H1 (cell line): ENCODE measurements around the gene ALDOA. TPM values are rescaled to one million over a fixed set of nuclear protein-coding genes. Genes with fewer than 3 reads are reported as not detected.

Experiments
- CTCF ChIA-PET: fragments of 300-600 bp; sonication (Branson Sonifier 250); formaldehyde crosslinking; loops from one replicate; lab custom pipeline; 2021; ENCODE audit not compliant: partially characterized antibody; lab: Charles Lee
- POLR2A ChIA-PET: fragments of 300-600 bp; sonication (Branson Sonifier 250); formaldehyde crosslinking; loops from one replicate; lab custom pipeline; 2021; ENCODE audit warnings: inconsistent platforms; ENCODE audit not compliant: partially characterized antibody; lab: Charles Lee
- DNase-seq, 2 experiments: peaks; one replicate each; pipeline versions ENCODE4 v3.0.0 to v3.0.0-alpha.2; 2010 to 2022; ENCODE audit warnings: low spot score in 2 of 2, low read depth in 1 of 2, mixed read lengths in 1 of 2
- FAIRE-seq: peaks from 2 replicates; lab custom pipeline; 2011; peaks lifted over from hg19 to GRCh38; lab: Jason Lieb, UNC
- H2AFZ ChIP-seq: 2 replicates; pipeline ENCODE4 v1.8.1; 2012; ENCODE audit warnings: low read length, inconsistent platforms
- H2AK5ac ChIP-seq: 2 replicates; pipeline ENCODE4 v1.6.1; 2013; ENCODE audit warnings: low read depth, low read length
- H2BK120ac ChIP-seq: replicated peaks from 2 replicates; pipeline ENCODE3; 2013; ENCODE audit warnings: low read depth, low read length, inconsistent platforms
- H2BK12ac ChIP-seq: 2 replicates; pipeline ENCODE4 v1.6.1; 2013; ENCODE audit warnings: low read depth, low read length
- H2BK15ac ChIP-seq: 2 replicates; pipeline ENCODE4 v1.6.1; 2013; ENCODE audit warnings: low read length
- H2BK20ac ChIP-seq: 2 replicates; pipeline ENCODE4 v1.6.1; 2013; ENCODE audit warnings: low read length
- H2BK5ac ChIP-seq: 2 replicates; pipeline ENCODE4 v1.6.1; 2013; ENCODE audit warnings: low read depth, low read length
- H3K14ac ChIP-seq: 2 replicates; pipeline ENCODE4 v1.6.1; 2013; ENCODE audit warnings: inconsistent platforms; ENCODE audit not compliant: insufficient read length
- H3K18ac ChIP-seq: 2 replicates; pipeline ENCODE4 v1.6.1; 2013; ENCODE audit warnings: low read length; ENCODE audit errors: extremely low read depth
- H3K23ac ChIP-seq: 2 replicates; pipeline ENCODE4 v1.6.1; 2013; ENCODE audit warnings: inconsistent platforms; ENCODE audit not compliant: insufficient read length
- H3K23me2 ChIP-seq: 2 replicates; pipeline ENCODE4 v1.6.1; 2013; ENCODE audit warnings: low read depth, low read length
- H3K27ac ChIP-seq: 2 replicates; pipeline ENCODE4 v1.6.1; 2011; ENCODE audit warnings: low read depth, low read length, inconsistent platforms
- H3K27me3 ChIP-seq, 4 experiments: replicated peaks in 1 of 4; 1 replicate in 1 of 4; 2 replicates in 3 of 4; pipeline versions ENCODE4 v1.6.1 to v1.8.1; 2011 to 2013; ENCODE audit warnings: low read length in 3 of 4, mild to moderate bottlenecking in 3 of 4, inconsistent platforms in 2 of 4, mixed read lengths in 2 of 4, moderate library complexity in 1 of 4; ENCODE audit not compliant: control insufficient read depth in 3 of 4, insufficient read depth in 3 of 4; ENCODE audit errors: extremely low read depth in 1 of 4
- H3K36me3 ChIP-seq, 4 experiments: 2 replicates each; pipeline versions ENCODE4 v1.6.1 to v1.8.1; 2011 to 2013; ENCODE audit warnings: mild to moderate bottlenecking in 4 of 4, low read length in 3 of 4, moderate library complexity in 2 of 4, control low read depth in 1 of 4, inconsistent platforms in 1 of 4; ENCODE audit not compliant: insufficient read depth in 4 of 4, control insufficient read depth in 2 of 4
- H3K4ac ChIP-seq: replicated peaks from 2 replicates; pipeline ENCODE3; 2013; ENCODE audit warnings: low read length, low read depth, mixed read lengths, inconsistent platforms; ENCODE audit not compliant: insufficient read length
- H3K4me1 ChIP-seq, 4 experiments: replicated peaks in 1 of 4; 1 replicate in 1 of 4; 2 replicates in 3 of 4; pipeline versions ENCODE4 v1.6.1 to v1.8.1; 2011 to 2013; ENCODE audit warnings: low read length in 3 of 4, inconsistent platforms in 2 of 4, mixed read lengths in 1 of 4; ENCODE audit not compliant: insufficient read depth in 4 of 4, control insufficient read depth in 3 of 4
- H3K4me2 ChIP-seq, 2 experiments: 2 replicates each; pipeline versions ENCODE4 v1.6.1 to v1.8.1; 2011 to 2013; ENCODE audit warnings: low read depth in 2 of 2, low read length in 2 of 2, control low read depth in 1 of 2, inconsistent platforms in 1 of 2, mild to moderate bottlenecking in 1 of 2; ENCODE audit not compliant: insufficient read depth in 1 of 2
- H3K4me3 ChIP-seq, 4 experiments: fragments of 200-600, 300-600 bp in 1 of 4; sonication (generic), shearing (Covaris generic), sonication (Bioruptor Twin) in 1 of 4; 2 replicates each; pipeline versions ENCODE4 v1.5.1 to v1.8.1; 2011 to 2016; ENCODE audit warnings: low read length in 4 of 4, low read depth in 3 of 4, control low read depth in 2 of 4, inconsistent platforms in 2 of 4, mild to moderate bottlenecking in 2 of 4, mixed read lengths in 1 of 4, moderate library complexity in 1 of 4; ENCODE audit not compliant: insufficient read depth in 2 of 4; ENCODE audit errors: extremely low read depth in 1 of 4
- H3K56ac ChIP-seq: replicated peaks from 2 replicates; pipeline ENCODE3; 2013; ENCODE audit warnings: low read depth, mild to moderate bottlenecking, mixed read lengths, low read length, inconsistent platforms; ENCODE audit not compliant: insufficient read length
- H3K79me1 ChIP-seq: 2 replicates; pipeline ENCODE4 v1.6.1; 2013; ENCODE audit warnings: low read depth, low read length, control low read depth
- H3K79me2 ChIP-seq, 2 experiments: 2 replicates each; pipeline versions ENCODE4 v1.6.1 to v1.8.1; 2012 to 2013; ENCODE audit warnings: low read length in 2 of 2, mild to moderate bottlenecking in 2 of 2, inconsistent platforms in 1 of 2; ENCODE audit not compliant: insufficient read depth in 2 of 2, control insufficient read depth in 1 of 2
- H3K9ac ChIP-seq, 4 experiments: replicated peaks in 1 of 4; 1 replicate in 1 of 4; 2 replicates in 3 of 4; pipeline versions ENCODE4 v1.6.1 to v1.8.1; 2011 to 2013; ENCODE audit warnings: low read depth in 3 of 4, low read length in 3 of 4, control low read depth in 2 of 4, mild to moderate bottlenecking in 2 of 4, moderate library complexity in 2 of 4, inconsistent platforms in 1 of 4; ENCODE audit errors: extremely low read depth in 1 of 4
- H3K9me3 ChIP-seq, 2 experiments: 2 replicates each; pipeline versions ENCODE4 v1.6.1 to v1.8.1; 2012 to 2013; ENCODE audit warnings: mild to moderate bottlenecking in 2 of 2, moderate library complexity in 2 of 2, control low read depth in 1 of 2, inconsistent platforms in 1 of 2, low read depth in 1 of 2, low read length in 1 of 2, mixed read lengths in 1 of 2; ENCODE audit not compliant: insufficient read depth in 2 of 2
- H4K20me1 ChIP-seq, 2 experiments: replicated peaks in 1 of 2; 2 replicates each; pipeline versions ENCODE3 to v1.8.1; 2011 to 2013; ENCODE audit warnings: inconsistent platforms in 2 of 2, low read length in 2 of 2, mild to moderate bottlenecking in 1 of 2; ENCODE audit not compliant: insufficient read depth in 2 of 2, control insufficient read depth in 1 of 2
- H4K5ac ChIP-seq: 2 replicates; pipeline ENCODE4 v1.6.1; 2013; ENCODE audit warnings: low read length, low read depth, mixed read lengths, inconsistent platforms; ENCODE audit not compliant: insufficient read length
- H4K8ac ChIP-seq: 2 replicates; pipeline ENCODE4 v1.8.0; 2013; ENCODE audit warnings: mild to moderate bottlenecking, moderate library complexity, low read length, inconsistent platforms; ENCODE audit not compliant: insufficient read depth; ENCODE audit errors: extremely low read depth
- H4K91ac ChIP-seq: replicated peaks from 2 replicates; pipeline ENCODE3; 2013; ENCODE audit warnings: low read length, mixed read lengths, inconsistent platforms; ENCODE audit not compliant: insufficient read length
- CEBPB ChIP-seq: IDR thresholded peaks from 2 replicates; pipeline ENCODE4 v1.6.1; 2012; ENCODE audit warnings: low read depth, low read length
- CHD2 ChIP-seq: IDR thresholded peaks from 2 replicates; pipeline ENCODE4 v1.6.1; 2012; ENCODE audit warnings: low read length, improper control_type of control experiment
- EGR1 ChIP-seq: IDR thresholded peaks from 2 replicates; pipeline ENCODE4 v1.6.1; 2011; ENCODE audit warnings: low read depth, low read length, borderline replicate concordance
- EZH2 ChIP-seq: fragments of 200-600 bp; sonication (generic); IDR thresholded peaks from 2 replicates; pipeline ENCODE4 v1.7.1; 2012; ENCODE audit warnings: low read depth, mild to moderate bottlenecking, moderate library complexity, low read length, inconsistent platforms; ENCODE audit not compliant: severe bottlenecking
- GABPA ChIP-seq: IDR thresholded peaks from 2 replicates; pipeline ENCODE4 v1.6.1; 2011; ENCODE audit warnings: mild to moderate bottlenecking, low read length, moderate library complexity, borderline replicate concordance; ENCODE audit not compliant: insufficient read depth
- HDAC6 ChIP-seq: IDR thresholded peaks from one replicate; pipeline ENCODE4 v1.7.1; 2012; ENCODE audit warnings: low read depth, mild to moderate bottlenecking, inconsistent platforms, low read length, moderate library complexity
- KDM1A ChIP-seq: fragments of 200-600, 300-600 bp; sonication (generic); IDR thresholded peaks from 2 replicates; pipeline ENCODE4 v1.7.1; 2016; ENCODE audit warnings: mild to moderate bottlenecking, low read length, borderline replicate concordance
- MAFK ChIP-seq: IDR thresholded peaks from 2 replicates; pipeline ENCODE4 v1.6.1; 2012; ENCODE audit warnings: low read depth, mild to moderate bottlenecking, improper control_type of control experiment, low read length
- MAX ChIP-seq: IDR thresholded peaks from 2 replicates; pipeline ENCODE4 v1.6.1; 2012; ENCODE audit warnings: inconsistent platforms
- PHF8 ChIP-seq: fragments of 200-600 bp; sonication (generic); conservative IDR thresholded peaks from 2 replicates; pipeline ENCODE4 v1.7.1; 2012; ENCODE audit warnings: low read depth, mild to moderate bottlenecking, inconsistent platforms, low read length, moderate library complexity
- POLR2A ChIP-seq, 2 experiments: IDR thresholded peaks; 1 replicate in 1 of 2; 2 replicates in 1 of 2; pipeline ENCODE4 v1.6.1; 2011; ENCODE audit warnings: low read depth in 2 of 2, low read length in 2 of 2, mild to moderate bottlenecking in 2 of 2; ENCODE audit errors: control extremely low read depth in 1 of 2
- RXRA ChIP-seq: IDR thresholded peaks from 2 replicates; pipeline ENCODE4 v1.6.1; 2011; ENCODE audit warnings: low read depth, mild to moderate bottlenecking, low read length, moderate library complexity; ENCODE audit not compliant: insufficient read depth
- SIN3A ChIP-seq, 2 experiments: IDR thresholded peaks in 1 of 2; conservative IDR thresholded peaks in 1 of 2; 2 replicates each; pipeline ENCODE4 v1.6.1; 2011 to 2012; ENCODE audit warnings: low read length in 2 of 2, improper control_type of control experiment in 1 of 2, low read depth in 1 of 2, mild to moderate bottlenecking in 1 of 2
- SIX5 ChIP-seq: IDR thresholded peaks from 2 replicates; pipeline ENCODE4 v1.6.1; 2011; ENCODE audit warnings: mild to moderate bottlenecking, low read depth, low read length
- SP4 ChIP-seq: IDR thresholded peaks from 2 replicates; pipeline ENCODE4 v1.6.1; 2012; ENCODE audit warnings: low read length, inconsistent platforms
- WGBS, 2 experiments: shearing (Covaris generic) in 1 of 2; methylation state at CpG; one replicate each; pipeline versions ENCODE4 v1.1.6 to v1.1.7; 2013 to 2015; ENCODE audit warnings: low lambda C conversion rate in 2 of 2, mixed read lengths in 2 of 2, inconsistent platforms in 1 of 2, low coverage in 1 of 2, missing lambda C conversion rate in 1 of 2; ENCODE audit not compliant: insufficient replicate concordance in 2 of 2, insufficient coverage in 1 of 2, insufficient read length in 1 of 2; ENCODE audit errors: extremely low coverage in 1 of 2, missing lambda C conversion rate in 1 of 2; 5-methylcytosine and 5-hydroxymethylcytosine counted together
- polyA plus RNA-seq, 7 experiments: library from polyadenylated mRNA; depleted of rRNA in 3 of 7; stranded (reverse) in 5 of 7; unstranded in 2 of 7; fragments of >200 nt in 5 of 7; fragments of 200-250 nt in 2 of 7; gene quantifications; 1 replicate in 5 of 7; 2 replicates in 1 of 7; 4 replicates in 1 of 7; pipeline versions ENCODE4 v1.2.1 to v1.2.3, GENCODE V29; 2011 to 2013; ENCODE audit warnings: missing spikeins in 2 of 7, mixed read lengths in 2 of 7
- total RNA-seq: library from RNA; stranded (reverse); fragmentation: NEBNext Ultra II Directional; extraction: Animal tissue kit (Norgen Biotek cat#: 25700); gene quantifications from 2 replicates; pipeline ENCODE4 v1.2.1, GENCODE V29; 2021

Gene ALDOA
- total and polyA plus RNA-seq, 2 of the 8 experiments (the other 6 are each of a cell fraction or from before 2014, with no cell fraction given), result 1,072 to 1,083 TPM

GRCh38 chr16:30117768-30118167 is 52.2 kb downstream of the ALDOA start:
- WGBS, 2 experiments, result 96% methylated on average over 10 of the region's 10 CpGs; no CpG with 5 or more reads in 1 of the 2 experiments
- Histone ChIP-seq H2BK120ac (no peak overlapping the region), H2AK5ac (no peak overlapping the region), H2BK20ac (no peak overlapping the region), H3K79me1 (no peaks in the 10 kb centered on the region), H3K18ac (no peak overlapping the region), H3K9ac (no peak overlapping the region), H3K4me1 (peaks cover 0 to 12% (median 2%) of the 10 kb centered on the region in 4 experiments; a peak in 5 of 7 replicates), H3K36me3 (peaks cover 0 to 4% (median 0%) of the 10 kb centered on the region in 4 experiments; a peak in 1 of 8 replicates), H2AFZ (no peak overlapping the region), H3K9me3 (no peaks in the 10 kb centered on the region), H4K8ac (no peak overlapping the region), H3K4me2 (no peak overlapping the region), H3K4me3 (no peak overlapping the region), H4K91ac (no peak overlapping the region), H2BK15ac (no peak overlapping the region), H3K27me3 (no peaks in the 10 kb centered on the region), H2BK12ac (no peak overlapping the region), H3K56ac (no peak overlapping the region), H3K79me2 (no peaks in the 10 kb centered on the region), H3K23me2 (peaks cover 3% of the 10 kb centered on the region; the same call in 1 of the 2 replicates), H3K4ac (no peak overlapping the region), H3K23ac (no peak overlapping the region), H4K5ac (no peak overlapping the region), H4K20me1 (peaks cover 0 to 3% of the 10 kb centered on the region in 2 experiments), H3K14ac (no peak overlapping the region), H3K27ac (no peak overlapping the region), H2BK5ac (no peak overlapping the region)
- FAIRE-seq (no peak), DNase-seq (no peak)
- ChIA-PET CTCF (interaction anchor here (1.3 to 2.9 kb wide), 3 partner anchors 23 to 68 kb away, joined by 3 to 11 read pairs (median 4); partner anchors contain the start of gene TBX6), POLR2A (interaction anchor here (0.8 to 1.6 kb wide), 3 partner anchors 11 to 66 kb away, joined by 3 to 4 read pairs (median 3); partner anchors contain the start of gene CORO1A)
- TF ChIP-seq MAFK (no peak), SIN3A (conservative IDR thresholded peaks at IDR 0.05 in 1 of 2, IDR thresholded peaks at IDR 0.05 in 1 of 2; ENCODE audit: low read depth in 1 of 2, low read length in 2 of 2) (no peak), PHF8 (no peak), SP4 (no peak), EZH2 (no peak), CHD2 (no peak), HDAC6 (no peak), CEBPB (no peak), RXRA (no peak), GABPA (no peak), POLR2A (IDR thresholded peaks at IDR 0.05; ENCODE audit: control extremely low read depth in 1 of 2, low read depth in 2 of 2, low read length in 2 of 2) (no peak), SIX5 (no peak), MAX (no peak), EGR1 (no peak), KDM1A (no peak)
